DMS53 (cell line): ENCODE measurements around the gene CYGB.

ENCODE experiments used
- DNase-seq: peaks from one replicate; lab custom pipeline; 2025; lab: John Stamatoyannopoulos, UW

CYGB gene

GRCh38 chr17:76537578-76538280 lies at the start of gene CYGB:
Gene CYGB (minus strand): TSS chr17:76537709. CDS start chr17:76537542, 167 bp downstream.
- no peak for DNase-seq

GRCh38 chr17:76586741-76587487 lies 49.4 kb upstream of the CYGB start:
- peak; percentile 70 for DNase-seq

- peak; percentile 85 for DNase-seq
Observed at GRCh38 chr17:76585649-76586593, 48.4 kb upstream of the CYGB start, which contains the start of gene ST6GALNAC2. Gene ST6GALNAC2 (minus strand): TSS chr17:76585860. CDS start chr17:76585808, 52 bp downstream.

- DNase-seq: peak; percentile 63
Observed at GRCh38 chr17:76585033-76585648, 47.6 kb upstream of the CYGB start.

- DNase-seq: no peak
Observed at GRCh38 chr17:76584427-76585032, 47.0 kb upstream of the CYGB start.

GRCh38 chr17:76582660-76583059 lies 45.2 kb upstream of the CYGB start:
- peak; percentile 25 for DNase-seq

- DNase-seq: no peak
Observed at GRCh38 chr17:76581515-76581914, 44.0 kb upstream of the CYGB start.

- DNase-seq: no peak
Observed at GRCh38 chr17:76579281-76579680, 41.8 kb upstream of the CYGB start.

- no peak for DNase-seq
Observed at GRCh38 chr17:76578376-76578775, 40.9 kb upstream of the CYGB start.

GRCh38 chr17:76577876-76578275 lies 40.4 kb upstream of the CYGB start:
- DNase-seq: no peak

GRCh38 chr17:76576189-76576588 lies 38.7 kb upstream of the CYGB start:
- DNase-seq: no peak

GRCh38 chr17:76575570-76575969 lies 38.1 kb upstream of the CYGB start:
- no peak for DNase-seq

GRCh38 chr17:76574166-76574565 lies 36.7 kb upstream of the CYGB start:
- DNase-seq: no peak

GRCh38 chr17:76573096-76573495 lies 35.6 kb upstream of the CYGB start:
- no peak for DNase-seq

GRCh38 chr17:76572201-76572910 lies 34.8 kb upstream of the CYGB start:
- DNase-seq: no peak

- no peak for DNase-seq
Observed at GRCh38 chr17:76570877-76571471, 33.5 kb upstream of the CYGB start.

- no peak for DNase-seq
Observed at GRCh38 chr17:76570457-76570856, 32.9 kb upstream of the CYGB start.

- no peak for DNase-seq
Observed at GRCh38 chr17:76569607-76570279, 32.2 kb upstream of the CYGB start.

- no peak for DNase-seq
Observed at GRCh38 chr17:76568811-76569221, 31.3 kb upstream of the CYGB start.
